Islet of Langerhans (tissue), 1 donor: ENCODE data around the gene LDLRAD4.

Experiments
- FAIRE-seq: peaks from one replicate; lab custom pipeline; 2011; peaks lifted over from hg19 to GRCh38; lab: Jason Lieb, UNC

The LDLRAD4 gene

DNA sequence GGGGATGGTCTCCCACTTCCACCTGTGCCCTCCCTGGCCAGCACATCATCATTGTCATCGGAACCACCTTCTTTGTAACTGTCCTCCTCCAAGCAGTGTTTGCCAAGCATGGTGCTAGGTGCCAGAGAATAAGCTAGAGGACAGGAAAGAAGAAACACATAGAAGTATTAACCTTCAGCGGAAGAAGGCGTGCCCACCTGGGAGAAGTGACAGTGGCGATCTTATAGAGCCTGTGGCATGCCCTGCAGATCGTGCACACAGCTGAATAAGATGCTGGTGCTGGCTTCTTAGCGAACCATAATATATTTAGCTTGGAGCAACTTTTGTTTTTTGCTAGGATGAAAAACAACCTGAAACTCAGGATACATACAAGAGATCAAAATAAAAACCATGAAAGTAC is 359.8 kb downstream of the LDLRAD4 start:
- FAIRE-seq = no peak

DNA sequence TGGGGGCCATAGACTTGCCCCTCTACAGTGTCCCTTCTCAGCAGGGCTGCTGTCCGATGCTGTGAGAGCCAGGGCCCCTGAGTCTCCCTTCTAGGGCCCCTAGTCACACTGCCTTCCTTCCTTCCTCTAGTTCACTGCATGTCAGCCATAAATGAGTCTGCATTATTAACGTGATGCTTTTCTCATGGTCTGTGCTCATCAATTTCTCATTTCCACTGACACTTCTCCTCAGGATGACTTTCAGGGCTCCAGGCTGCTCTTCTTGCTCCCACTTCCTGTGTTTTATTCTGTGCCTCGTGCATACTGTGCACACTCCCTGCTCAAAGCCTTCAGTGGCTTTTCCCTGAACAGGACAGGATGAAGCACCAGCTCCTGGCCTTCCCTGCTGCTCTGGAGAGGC is 361.3 kb downstream of the LDLRAD4 start:
- no peak for FAIRE-seq

DNA sequence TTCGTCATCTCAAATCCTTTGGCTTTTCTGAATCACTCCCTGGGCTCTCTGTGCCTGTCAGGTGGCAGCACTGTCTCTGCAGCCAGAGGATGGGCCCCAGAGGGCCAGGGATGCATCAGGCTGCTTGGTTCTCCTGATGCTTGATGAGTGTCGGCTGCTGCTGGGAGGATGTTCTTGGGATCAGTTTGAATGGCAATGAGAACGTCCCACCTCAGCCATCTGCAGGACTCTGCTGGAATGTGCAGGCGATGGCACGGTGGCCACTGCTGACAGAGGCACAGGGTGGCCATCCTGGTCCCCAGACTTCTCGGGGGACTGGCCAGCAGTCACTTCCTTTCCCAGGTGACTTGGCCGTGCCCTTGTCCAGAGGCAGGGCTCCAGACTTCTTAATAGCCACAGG is 361.8 kb downstream of the LDLRAD4 start:
- FAIRE-seq = no peak

DNA sequence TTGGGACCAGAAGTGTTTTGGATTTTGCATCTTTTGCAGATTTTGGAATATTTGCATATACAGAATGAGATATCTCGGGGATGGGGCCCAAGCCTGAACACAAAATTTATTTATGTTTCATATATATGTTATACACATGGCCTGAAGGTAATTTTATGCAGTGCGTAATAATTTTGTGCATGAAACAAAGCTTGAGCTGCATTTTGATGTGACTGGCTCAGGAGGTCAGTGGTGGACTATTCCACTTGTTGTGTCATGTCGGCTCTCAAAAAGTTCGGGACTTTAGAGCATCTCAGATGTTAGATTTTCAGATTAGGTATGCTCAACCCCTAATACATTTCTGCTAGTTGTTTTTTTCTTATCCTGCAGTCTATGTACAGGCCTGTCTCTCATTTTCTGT is 362.4 kb downstream of the LDLRAD4 start:
- no peak for FAIRE-seq

DNA sequence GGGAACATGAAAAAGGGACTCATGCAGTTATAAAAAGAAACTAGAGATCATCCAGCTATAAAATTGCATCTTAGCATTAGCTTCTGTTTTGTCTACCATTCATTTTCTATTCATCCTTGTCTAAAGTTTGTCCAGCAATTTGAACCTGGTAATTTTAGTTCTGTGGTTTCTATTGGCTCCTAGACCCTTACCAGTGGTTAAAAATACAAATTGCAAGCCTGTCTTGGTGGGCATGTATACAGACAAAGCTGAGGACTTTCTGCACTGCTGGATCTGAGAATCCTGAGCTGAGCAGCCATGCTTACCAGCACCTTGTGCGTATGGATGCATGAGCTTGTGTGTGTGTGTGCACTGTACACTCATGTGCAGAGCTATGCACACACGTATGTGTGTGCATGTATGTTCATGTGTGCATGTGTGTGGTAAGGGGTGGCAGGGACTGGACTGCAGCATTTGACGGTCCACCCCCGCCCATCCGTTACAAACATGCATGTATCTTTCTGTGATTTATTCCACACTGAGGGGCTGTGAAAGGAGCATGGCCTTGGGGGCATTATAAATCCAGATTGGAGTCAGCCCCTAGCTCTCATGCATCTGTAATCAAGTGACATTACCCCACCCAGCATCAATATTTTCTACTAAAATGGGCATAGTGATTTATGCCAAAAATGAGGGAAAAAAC is 363.1 kb downstream of the LDLRAD4 start:
- no peak for FAIRE-seq

DNA sequence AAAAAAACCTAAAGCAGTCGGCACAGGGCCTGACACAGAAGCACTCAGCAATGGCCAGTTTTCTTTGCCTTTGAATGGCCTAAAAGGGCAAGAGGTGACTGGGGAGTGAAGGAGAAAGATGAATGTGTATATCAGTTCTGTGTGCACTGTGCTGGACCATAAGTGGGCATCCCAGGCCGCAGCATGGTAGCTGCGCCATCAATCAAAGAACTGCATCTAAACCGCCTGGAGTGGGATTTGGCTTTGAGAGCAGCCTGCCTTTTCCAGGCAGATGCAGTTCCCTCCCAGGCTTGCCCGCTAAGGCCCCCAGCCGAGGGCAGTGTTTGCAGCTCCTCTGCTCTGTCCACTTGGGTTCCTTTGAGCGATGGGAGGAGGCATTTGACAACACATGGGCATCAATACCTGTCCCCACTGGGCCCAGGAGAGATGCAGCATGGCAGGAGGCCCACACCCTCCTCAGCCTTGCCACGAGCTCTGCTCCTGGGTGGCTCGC is 363.7 kb downstream of the LDLRAD4 start:
- no peak for FAIRE-seq

DNA sequence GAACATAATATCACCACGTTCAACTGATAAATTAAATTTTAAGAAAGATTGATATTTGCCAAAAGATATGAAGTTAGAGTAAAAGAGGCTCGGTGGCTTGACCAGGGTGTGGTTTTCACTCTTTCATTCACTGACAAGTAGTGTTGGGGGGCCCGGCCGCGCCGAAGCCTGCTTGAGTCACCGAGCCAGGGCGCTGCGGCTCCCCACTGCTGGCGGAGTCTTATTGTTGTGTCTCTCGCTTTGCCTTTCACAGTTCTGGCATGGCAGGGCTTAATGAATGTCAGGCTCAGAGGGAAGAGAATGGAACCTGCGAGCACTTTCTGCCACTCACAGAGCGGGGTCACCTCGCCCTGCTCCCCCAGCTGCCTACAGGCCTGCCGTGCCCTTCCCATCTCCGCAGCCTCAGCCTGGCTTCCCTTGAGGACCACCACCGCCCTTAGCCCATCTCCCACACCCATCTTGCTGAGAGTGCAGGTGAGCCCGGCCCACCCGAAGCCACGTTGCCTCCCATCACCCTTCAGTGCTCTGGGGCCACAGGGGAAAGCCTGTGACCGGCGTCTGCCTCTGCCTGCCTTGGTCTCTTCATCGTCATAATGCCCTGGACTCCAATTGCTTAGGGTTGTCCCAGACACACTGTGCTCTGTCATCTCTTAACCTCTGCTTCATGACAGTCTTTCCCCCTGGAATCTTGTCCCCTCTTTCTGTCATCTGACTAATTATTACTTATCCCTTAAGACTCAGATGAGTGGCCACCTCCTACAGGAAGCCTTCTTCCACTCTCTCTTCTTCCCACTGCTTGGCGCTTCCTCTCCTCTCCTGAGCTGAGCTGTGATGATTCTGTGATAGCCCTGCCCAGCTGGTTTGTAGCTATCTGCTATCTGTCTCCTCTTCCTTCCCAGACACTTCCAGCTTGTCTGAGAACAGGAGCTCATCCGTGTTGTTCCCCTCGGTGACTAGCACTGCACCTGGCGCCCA is 365.3 kb downstream of the LDLRAD4 start:
- no peak for FAIRE-seq

DNA sequence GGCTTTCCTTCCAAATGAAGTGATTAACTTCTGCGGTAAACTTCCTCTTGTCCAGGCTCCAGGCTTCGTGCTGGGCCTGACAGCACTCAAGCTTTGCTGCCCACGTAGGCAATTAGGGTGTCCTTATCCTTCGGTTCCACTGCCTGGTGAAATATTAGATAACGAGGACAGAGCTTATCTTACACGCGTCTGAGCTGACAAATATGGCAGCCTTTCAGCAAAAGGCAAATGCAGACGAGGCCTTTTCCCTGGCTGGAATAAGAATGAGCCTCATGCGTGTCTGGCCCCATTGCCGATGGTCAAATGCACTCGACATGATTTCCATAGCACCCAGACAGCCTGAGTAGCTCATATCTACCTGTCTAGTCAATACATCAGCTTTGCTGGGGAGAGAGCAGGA is 366.3 kb downstream of the LDLRAD4 start:
- FAIRE-seq = peak; percentile 21

DNA sequence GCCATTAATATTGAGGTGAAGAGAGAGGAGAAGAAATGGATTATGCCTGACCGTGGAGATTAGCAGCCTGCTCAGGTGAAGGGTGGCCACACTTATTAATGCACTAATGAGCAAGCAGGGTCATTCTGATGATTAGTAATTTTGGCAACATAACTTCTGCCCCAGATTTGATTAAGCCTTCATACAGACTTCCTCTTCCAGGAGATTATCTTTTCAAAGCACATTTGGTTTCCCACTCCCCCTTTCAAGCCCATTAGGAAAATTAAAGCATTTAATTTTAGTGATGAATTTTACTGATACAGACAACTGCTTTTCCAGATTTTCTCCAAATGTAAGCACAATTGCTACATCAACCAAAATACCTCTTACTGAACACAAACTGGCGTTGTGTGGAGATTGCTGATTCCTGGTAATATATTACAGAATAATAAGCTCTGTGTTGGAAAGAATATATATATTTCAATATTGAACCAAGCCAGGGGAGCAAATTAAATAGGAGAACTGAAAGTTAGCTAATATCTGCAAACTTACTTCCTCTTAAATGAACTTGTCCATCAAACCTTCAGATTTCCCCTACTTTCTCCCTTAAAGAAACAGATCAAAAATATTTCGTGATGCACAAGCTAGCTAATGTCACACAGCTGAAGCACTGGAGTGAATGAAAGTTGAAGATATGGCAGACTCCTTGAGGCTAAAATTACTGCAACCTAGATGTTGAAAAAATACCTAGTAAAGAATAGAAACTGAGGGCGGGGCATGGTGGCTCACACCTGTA is 367.0 kb downstream of the LDLRAD4 start:
- no peak for FAIRE-seq

DNA sequence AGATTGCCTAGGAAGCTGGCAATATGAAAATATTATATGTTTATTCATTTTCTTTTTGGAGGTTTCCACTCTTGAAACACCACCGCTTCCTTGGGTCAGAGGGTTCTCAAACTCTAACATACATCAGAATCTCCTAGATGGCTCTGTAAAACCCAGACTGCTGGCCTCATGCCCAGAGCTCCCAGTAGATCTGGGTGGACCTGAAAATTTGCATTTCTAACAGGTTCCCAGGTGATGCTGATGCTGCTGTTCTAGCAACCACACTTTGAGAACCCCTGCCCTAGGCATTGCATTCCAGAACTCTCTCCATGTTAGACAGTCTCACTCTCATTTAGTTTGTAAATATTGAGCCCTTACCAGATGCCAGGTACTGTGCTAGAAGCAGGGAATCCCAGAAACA is 368.4 kb downstream of the LDLRAD4 start:
- no peak for FAIRE-seq

DNA sequence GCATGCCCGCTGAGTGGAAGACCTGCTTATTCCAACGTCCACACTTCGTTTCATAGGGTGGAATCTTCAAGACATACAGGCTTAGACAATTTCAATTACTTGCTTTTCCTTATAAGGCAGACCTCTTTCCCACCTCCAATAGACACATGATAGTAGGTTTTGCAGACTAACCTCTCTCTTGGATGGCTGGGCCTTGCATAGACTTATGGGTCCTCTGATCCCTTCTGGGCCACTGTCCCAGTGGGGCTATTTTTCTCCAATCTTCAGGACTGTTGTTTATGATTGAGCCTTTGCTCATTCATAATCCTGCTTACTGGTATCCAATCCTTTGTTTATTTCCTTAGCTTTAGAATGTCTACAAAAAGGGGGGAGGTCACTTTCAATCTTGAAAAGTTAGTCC is 368.9 kb downstream of the LDLRAD4 start:
- FAIRE-seq = no peak

DNA sequence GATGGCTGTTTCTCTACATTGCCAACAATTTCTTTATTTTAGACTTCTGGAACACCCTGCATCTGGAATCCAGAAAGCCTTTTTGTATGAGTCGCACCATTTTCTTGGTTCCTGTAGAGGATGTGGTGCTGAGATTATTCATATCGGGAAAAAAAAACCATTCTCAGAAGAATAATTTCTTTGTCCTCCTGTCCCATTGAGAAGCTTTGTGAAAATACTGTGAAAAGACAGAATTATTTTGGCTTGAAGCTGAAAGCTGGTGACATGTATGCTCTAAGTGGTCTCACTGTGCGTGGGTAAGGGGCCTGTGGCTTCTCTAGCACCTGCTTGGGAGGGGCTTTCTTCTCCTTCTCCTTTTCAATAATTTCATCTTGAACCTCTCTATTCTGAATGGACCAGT is 369.4 kb downstream of the LDLRAD4 start:
- no peak for FAIRE-seq

DNA sequence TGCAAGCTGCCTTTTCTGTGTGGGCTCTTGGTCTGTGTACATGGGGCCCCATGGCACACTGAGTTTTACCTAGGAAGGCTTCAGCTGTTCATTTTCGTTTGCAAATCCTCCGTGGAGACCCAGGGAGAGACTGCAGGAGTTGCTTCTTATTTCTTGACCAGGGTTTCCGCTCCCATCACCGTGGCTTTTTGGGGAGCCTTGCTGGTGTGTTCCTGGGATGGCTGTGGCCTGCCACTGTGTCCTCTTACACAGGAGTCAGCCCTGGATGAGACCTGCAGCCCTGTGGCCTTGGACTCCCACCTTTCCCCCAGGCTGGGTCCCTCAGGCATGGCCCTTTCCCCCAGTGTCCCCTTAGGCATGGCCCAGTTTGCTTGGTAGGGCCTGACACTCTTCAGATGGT is 370.8 kb downstream of the LDLRAD4 start:
- no peak for FAIRE-seq

DNA sequence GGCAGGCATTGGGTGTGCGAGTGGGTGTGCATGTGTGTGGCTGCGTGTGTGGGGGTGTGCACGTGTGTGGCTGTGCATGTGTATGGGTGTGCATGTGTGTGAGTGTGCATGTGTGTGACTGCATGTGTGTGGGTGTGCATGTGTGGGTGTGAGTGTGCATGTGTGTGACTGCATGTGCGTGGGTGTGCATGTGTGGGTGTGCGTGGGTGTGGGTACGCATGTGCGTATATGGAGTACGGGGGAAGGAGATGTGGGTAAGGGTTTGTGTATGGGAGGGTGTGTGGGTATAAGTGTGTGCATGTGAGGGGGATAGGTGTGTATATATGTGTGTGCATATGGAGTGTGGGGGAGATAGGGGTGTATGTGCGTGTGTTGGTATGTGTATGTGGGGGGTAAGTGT is 371.4 kb downstream of the LDLRAD4 start:
- FAIRE-seq = no peak

DNA sequence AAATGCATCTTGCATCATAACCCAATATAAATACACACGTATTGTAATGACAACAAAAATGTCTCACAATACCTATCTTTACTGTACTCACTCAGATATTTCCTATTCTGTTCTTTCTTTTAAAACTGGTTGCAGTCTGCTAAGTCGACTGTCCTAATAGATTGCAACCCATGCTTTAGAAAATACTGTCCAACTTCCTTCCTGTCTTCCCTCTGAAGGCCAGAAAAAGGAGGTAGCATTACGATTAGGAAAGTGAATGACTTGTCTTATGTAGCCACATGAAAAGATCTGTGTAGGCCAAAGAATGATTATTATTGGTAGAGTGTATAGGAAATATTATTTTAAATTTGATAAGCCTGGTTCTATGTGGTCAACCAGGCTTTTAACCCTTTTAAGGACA is 373.7 kb downstream of the LDLRAD4 start:
- FAIRE-seq = no peak

DNA sequence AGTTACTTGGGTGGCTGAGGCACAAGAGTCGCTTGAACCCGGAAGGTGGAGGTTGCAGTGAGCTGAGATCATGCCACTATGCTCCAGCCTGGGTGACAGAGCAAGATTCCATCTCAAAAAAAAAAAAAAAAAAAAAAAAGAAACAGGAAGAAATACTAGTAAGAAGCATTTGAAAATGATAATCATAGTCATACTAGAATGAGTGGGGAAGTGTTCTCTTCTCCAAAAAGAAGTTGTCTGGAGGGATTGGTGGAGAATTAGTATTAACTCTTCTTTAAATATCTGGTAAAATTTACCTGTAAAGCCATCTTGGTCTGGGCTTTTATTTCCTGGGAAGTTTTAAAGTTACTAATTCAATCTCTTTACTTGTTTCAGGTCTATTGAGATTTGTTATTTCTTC is 376.0 kb downstream of the LDLRAD4 start:
- peak; percentile 43 for FAIRE-seq

DNA sequence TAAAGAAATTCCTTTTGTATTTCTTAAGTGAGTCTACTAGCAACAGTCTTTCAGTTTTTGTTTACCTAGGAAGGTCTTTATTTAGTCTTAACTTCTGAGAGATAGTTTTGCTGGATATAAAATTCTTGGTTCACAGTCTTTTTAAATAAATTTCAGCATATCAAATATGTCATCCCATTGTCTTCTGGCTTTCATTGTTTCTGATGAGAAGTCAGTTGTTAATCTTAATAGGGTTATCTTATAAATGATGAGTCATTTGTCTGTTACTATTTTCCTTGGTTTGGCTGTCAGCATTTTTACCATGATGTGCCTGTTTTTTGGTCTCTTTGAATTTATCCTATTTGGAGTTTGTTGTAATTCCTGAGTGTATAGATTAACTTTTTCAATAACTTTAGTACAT is 378.5 kb downstream of the LDLRAD4 start:
- peak; percentile 68 for FAIRE-seq

DNA sequence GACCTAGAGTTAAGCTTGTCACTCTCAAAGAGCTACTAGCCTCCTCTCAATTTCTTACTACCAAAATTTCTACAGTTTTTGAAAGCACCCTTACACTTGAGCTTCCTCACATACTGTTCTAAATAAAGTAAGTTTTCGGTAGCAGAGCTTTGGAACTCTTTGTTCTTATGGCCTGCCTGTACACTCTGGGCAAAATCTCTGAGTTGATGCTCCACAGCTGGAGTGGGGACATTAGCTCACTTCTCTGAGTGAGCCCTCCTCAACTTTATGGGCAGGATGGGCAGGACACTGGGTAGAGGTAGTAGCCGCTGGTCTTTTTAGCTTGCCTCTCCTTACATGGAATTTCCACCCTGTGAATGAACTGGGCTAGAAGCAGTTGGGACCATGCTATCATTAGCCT is 380.0 kb downstream of the LDLRAD4 start:
- FAIRE-seq = no peak

DNA sequence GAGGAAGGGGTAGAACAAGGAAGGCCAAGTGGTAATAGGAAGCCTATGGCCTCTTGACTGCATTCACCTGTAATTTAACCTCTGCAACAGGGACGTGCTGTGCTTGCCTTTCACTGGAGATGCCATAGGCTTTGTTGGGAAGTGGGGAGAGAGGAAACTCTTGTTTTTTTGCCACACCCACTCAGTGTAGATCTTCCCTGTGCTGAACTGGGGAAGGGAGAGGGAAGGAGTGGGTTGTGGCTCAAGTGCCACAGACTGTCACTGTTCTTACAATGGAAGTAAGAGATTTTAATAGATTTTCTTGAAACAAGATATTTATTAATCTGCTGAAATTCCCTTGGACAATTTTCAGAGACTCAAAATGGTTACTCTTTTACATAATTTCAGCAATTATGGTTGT is 380.5 kb downstream of the LDLRAD4 start:
- no peak for FAIRE-seq

DNA sequence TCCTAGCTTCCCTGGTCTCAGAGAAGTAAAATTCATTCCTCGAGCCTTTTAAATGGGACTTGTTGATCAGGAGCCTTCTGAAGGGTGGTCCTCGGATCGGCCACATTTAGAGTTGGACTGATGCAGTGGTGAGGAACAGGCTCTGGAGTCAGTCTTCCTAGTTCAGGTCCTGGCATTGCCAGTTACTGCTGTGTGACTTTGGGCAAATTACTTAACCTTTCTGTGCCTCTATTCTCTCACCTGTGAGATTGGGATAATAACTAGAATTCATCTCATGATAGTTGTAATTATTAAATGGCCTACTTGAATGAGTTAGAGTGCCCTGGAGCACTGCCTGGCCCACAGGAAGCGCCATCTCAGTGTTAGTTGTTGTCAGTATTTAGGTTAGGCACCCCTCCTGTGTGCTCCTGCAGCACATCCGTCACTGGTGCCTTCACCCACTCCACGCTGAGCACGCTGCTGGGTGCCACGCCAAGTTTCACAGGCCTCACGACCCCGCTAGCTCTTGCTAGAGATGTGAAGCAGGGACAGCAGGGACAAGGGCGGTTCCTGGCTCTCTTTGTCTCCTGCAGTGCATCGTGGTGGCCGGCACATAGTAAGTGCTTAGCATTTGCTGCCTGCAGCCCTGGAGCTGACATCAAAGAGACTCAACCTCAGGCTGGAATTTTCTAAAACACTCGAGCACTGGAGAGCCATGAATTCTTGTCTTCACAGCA is 384.9 kb downstream of the LDLRAD4 start:
- FAIRE-seq = no peak

DNA sequence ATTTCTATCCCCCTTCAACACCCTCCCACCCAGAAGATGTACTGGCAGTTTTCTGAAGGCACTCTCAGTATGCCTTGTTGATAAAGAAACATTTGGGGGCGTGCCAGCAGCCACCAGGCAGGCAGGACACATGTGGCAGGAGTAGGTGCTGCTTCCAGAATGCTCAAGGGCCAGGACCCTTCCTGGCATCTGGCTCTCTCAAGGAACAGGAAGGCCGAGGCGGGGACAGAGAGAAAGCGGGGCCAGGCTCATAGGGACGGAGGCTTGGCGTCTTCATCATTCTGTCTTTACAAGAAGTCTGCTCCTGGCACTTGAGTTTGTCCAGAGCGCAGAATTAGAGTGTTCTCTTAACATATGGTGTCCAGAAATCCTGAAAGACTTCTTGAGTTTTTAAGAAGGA is 386.2 kb downstream of the LDLRAD4 start:
- no peak for FAIRE-seq

DNA sequence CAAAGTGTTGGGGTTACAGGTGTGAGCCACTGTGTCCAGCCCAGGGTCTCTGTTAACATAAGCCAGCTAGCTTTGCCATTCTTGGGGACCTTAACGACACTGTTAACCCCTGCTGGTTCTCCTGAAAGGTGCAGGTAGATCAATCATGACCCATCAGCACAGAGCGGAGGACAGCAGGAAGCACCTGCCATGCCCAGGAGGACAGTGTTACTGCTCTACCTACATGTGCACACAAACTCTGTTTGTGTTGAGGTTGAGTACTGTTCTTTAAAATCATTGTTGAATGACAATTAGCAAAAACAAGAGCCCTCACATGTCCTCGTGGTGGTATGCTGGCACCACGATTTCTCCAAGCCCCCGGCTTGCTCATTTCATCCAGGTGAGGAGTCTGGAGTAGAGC is 386.9 kb downstream of the LDLRAD4 start:
- FAIRE-seq = no peak
